IMR-90 (cell line): Measurements from ENCODE around the gene ATP2B2.

ENCODE experiments used
- CEBPB ChIP-seq: IDR thresholded peaks from 2 replicates; pipeline ENCODE4 v1.6.1; 2012; ENCODE audit warnings: low read depth, low read length, improper control_type of control experiment
- CTCF ChIP-seq: conservative IDR thresholded peaks from 2 replicates; pipeline ENCODE4 v1.5.1; 2012; ENCODE audit warnings: mild to moderate bottlenecking, low read depth, low read length, improper control_type of control experiment
- FOS ChIP-seq: fragments of 150-350 bp; IDR thresholded peaks from 2 replicates; pipeline ENCODE4 v1.6.1; 2016; ENCODE audit warnings: low read depth, low read length
- NFE2L2 ChIP-seq: fragments of 150-350 bp; IDR thresholded peaks from 2 replicates; pipeline ENCODE4 v1.6.1; 2016; ENCODE audit warnings: low read depth, mild to moderate bottlenecking, low read length
- POLR2A ChIP-seq: IDR thresholded peaks from 2 replicates; pipeline ENCODE4 v1.6.1; 2012; ENCODE audit warnings: mild to moderate bottlenecking, low read depth, low read length
- RAD21 ChIP-seq: IDR thresholded peaks from 2 replicates; pipeline ENCODE4 v1.6.1; 2012; ENCODE audit warnings: low read length, improper control_type of control experiment
- RCOR1 ChIP-seq: IDR thresholded peaks from 2 replicates; pipeline ENCODE4 v1.6.1; 2012; ENCODE audit warnings: mild to moderate bottlenecking, low read length, improper control_type of control experiment; ENCODE audit not compliant: insufficient replicate concordance
- RFX5 ChIP-seq: IDR thresholded peaks from 2 replicates; pipeline ENCODE4 v1.8.0; 2012; ENCODE audit warnings: low read depth, mild to moderate bottlenecking, low read length, moderate library complexity
- TF ChIP-seq, protein P1 (sequence below): fragments of 150-350 bp; IDR thresholded peaks from 2 replicates; pipeline ENCODE4 v1.6.1; 2017; ENCODE audit warnings: mild to moderate bottlenecking, antibody characterized with exemption, low read length, low read depth

- TF ChIP-seq RAD21 (no peak), CTCF (no peak), POLR2A (peak; percentile 28; the same call in 1 of the 2 replicates), CEBPB (peak; percentile 43), FOS (peak; percentile 41; the same call in 1 of the 2 replicates), RCOR1 (no peak), RFX5 (no peak), NFE2L2 (no peak)
- TF ChIP-seq, protein P1, sequence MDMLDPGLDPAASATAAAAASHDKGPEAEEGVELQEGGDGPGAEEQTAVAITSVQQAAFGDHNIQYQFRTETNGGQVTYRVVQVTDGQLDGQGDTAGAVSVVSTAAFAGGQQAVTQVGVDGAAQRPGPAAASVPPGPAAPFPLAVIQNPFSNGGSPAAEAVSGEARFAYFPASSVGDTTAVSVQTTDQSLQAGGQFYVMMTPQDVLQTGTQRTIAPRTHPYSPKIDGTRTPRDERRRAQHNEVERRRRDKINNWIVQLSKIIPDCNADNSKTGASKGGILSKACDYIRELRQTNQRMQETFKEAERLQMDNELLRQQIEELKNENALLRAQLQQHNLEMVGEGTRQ = no peak
Observed at GRCh38 chr3:10437272-10437994, 68.0 kb downstream of the ATP2B2 start.
